HG03354 (cell line): ENCODE measurements around the gene ARNT2.

Experiments
- ATAC-seq: cut with Tn5 transposase; IDR thresholded peaks from one replicate; pipeline ENCODE4 v1.9.1; 2021; ENCODE audit warnings: mild to moderate bottlenecking; ENCODE audit not compliant: unreplicated experiment, poor library complexity, severe bottlenecking

The ARNT2 gene

DNA sequence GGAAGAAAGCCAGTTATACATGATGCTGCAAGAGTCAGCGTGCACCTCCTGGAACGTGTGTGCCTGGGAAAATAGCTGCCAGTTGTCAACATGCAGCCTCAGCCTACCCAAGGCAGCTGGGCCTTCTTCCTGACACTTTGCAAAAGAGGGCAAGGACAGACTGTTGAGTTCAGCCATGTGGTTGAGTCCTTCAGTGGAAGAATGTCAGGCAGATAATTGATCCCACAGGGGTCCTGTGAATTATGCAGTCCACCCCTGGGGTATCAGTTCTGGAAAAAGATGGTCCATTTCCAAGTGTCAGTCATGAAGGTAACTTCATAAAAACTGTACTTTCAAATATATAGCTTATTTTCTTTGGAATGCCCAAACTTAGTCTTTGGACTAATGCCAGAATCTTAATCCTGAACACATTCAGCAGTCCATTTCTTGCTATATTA is 79.6 kb downstream of the ARNT2 start:
- ATAC-seq = no peak

DNA sequence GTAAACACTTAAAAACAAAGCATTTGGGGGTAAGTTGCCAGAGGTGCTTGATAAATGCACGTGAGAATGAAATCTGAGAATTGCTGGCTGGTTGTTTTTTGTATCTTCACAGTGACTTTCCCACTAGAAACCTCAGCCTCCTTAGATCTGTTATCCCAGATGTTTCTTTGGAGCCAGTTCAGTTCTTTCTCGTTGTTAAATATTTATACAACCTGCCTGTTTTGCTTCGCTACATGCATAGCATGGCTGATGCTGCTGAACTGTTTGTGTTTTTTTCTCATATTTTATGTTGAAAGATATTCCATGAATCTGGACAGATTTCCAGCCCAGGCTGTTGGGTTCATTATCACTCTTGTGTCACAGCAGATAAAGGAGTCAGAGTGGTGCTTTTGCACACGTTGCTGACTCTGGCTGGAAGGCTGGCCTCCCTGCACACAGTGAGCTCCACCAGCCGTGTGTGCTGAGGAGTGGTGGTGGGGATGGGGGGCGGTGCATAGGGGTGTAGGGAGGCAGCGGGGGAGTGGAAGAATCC is 80.2 kb downstream of the ARNT2 start:
- ATAC-seq = no peak

DNA sequence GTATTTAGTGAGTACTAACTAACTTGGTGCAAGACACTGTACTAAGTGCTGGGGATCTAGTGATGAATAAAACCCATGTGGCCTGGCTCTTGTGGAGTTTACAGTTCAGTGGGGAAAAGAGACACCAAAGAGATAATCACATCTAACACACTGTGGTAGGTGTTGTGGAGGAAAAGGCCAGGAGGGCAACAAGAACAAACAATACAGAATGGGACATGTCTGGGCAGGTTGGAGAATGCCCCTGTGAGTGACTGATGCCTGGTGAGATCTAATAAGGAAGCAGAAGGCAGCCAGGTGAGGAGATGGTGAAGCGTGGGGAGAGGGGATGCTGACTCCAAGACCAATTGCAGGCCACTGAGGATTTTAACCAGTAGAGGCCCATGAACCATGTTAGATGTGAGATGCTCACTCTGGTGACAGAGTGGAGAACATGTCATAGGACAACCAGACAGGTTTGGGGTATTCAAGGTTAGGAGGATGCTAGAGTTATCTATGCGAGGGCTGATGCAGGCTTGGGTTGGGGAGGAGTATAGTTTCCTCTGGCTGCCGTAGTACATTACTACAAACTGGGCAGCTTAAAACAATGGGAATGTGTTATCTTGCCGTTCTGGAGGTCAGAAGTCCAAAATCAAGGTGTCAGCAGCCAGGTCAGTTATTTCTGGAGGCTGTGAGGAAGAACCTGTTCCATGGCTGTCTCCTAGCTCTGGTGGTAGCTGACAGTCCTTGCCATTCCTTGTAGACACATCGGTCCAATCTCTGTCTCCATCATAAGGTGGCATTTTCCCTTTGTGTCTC is 81.4 kb downstream of the ARNT2 start:
- no peak for ATAC-seq

DNA sequence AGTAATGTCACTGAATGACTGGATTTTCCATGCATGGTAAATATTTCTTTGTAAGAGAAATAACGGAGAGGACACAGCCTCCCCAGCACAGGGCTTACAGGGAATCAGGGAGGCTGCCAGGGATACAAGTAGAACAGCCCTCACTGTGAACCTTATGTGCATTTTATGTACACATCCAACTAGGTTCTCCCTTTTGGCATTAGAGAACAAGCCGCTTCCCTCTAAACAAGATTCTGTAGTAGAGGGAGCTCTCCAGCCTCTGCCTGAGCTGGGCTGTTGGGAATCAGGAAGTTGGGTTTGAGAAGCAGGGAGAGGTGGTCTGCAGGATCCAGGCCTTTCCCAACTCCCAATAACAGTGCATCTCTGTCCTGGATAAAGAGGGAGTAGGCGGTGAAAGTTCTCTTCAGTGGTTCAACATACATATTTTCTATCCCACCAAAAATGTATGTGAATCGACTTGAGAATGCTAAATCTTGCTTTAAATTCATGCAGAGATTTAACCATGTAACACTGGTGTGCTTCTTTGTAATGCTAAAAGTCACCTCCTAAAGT is 83.7 kb downstream of the ARNT2 start:
- no peak for ATAC-seq

DNA sequence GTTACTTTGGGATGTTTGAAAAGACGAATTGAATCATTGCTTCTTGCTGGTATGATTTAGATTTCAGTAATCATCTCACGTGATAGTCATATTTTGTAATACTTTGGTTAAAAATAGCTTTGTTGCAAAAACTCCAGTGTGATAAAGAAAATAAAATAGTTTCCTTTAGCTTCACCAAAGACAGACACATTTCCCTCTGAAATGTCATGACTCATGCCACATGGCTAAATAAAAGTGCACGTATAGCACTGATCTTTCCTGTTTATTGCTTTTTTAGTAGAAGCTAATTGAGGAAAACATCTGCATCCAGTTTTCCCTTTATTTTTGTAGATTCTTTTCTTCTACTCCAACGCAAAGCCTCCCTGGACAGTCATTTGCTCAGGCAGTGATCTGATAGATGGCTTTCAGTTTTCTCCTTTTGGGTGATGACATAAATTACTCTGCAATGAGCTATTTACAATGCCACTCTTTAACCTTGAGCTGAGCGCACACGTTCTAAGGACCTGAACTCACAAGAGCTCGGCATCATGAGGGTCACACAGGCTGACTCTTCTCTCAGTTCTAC is 84.9 kb downstream of the ARNT2 start:
- no peak for ATAC-seq

DNA sequence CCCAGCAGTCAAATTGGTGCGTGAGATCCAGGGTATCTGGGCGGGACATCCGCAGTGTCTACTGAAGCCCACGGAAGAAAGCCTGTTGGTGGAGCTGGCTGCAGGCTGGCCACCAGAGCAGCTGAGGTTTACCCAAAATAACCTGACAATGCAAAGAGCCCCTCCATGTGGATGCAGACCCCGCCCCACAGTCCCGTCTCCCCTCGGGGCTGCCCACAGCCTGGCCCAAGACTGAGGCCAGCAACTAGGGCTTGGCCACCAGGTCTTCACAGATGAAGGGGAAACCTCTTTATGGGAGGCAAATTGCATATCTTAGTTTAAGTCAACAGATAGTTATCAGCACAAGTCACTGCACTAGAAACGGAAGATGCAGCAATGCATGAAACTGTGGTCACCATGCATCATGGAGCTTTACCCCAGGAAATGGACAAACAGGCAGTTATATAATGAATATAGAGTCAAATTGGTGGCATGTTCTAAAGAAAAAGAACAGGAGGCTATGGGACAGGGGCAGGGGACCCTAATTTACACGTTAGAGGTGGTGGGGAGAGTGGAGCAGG is 86.3 kb downstream of the ARNT2 start:
- ATAC-seq = no peak

DNA sequence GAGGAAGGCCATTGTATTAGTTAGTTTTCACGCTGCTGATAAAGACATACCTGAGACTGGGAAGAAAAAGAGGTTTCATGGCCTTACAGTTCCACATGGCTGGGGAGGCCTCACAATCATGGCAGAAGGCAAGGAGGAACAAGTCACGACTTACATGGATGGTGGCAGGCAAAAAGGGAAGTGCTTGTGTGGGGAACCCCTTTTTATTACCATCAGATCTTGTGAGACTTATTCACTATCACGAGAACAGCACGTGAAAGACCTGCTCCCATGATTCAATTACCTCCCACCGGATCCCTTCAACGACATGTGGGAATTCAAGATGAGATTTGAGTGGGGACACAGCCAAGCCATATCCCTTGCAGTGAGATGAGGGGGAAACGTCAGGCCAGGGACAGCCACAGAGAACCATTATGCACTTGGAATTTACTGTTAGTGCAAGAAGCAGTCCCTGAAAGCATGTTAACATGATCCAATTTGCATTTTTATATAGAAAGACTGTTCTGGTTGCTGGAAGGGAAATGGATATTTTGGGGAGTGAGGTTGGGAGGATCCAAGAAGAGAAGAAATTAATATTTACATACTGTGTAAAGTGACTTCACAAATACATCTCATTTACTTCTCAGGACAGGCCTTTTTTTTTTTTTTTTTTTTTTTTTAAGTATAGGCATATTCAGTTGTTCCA is 87.1 kb downstream of the ARNT2 start:
- ATAC-seq = no peak

DNA sequence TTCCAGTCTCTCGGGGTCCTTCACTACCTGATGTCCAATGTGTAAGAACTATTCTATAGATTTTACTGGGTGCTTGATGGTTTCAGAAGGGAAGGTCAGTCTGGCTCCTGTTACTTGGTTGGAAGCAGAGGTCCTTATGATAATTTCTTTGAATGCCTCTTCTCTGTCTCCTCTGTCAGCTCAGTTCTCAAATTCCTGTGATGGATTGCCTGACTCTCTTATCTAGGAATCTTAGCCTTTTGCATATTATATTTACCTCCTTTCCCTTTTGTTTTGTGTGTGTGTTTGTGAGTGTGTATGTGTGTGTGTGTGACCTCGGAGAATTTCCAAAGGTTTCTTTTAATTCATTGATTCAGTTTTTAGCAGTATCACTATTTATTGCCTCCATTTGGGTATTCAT is 88.2 kb downstream of the ARNT2 start:
- no peak for ATAC-seq

DNA sequence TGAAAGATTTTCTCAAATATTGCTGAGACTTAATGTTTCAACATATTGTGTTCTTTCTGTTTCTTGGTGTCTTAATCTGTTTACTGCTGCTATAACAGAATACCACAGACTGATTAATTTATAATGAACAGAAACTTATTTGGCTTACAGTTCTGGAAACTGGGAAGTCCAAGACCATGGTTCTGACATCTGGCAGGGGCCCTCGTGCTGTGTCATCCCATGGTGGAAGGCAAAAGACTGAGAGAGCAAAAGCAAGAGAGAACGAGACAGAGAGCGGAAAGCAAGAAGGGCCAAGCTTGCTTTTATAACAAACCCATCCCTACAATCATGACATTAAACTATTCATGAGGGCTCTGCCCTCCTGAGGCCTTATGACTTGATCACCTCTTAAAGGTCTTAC is 88.7 kb downstream of the ARNT2 start:
- ATAC-seq = no peak

DNA sequence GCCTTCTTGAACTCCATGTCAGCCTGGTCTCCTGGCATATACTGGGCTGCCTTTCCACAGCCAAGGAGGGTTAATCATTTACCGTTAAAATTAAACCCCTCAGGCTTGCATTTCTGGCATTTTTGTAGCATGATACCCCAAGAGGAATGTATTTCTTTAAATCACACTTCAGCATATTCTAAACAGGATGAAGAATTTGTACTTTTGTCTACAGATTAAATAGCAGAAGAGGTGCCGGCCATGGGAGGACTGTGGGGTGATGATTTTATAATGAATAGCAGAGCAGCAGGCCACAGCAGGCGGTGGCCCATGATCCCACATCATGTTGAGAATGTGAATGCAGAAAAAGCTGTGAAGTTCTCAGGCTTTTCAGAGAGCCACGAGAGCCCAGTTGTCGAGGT is 90.2 kb downstream of the ARNT2 start:
- no peak for ATAC-seq

DNA sequence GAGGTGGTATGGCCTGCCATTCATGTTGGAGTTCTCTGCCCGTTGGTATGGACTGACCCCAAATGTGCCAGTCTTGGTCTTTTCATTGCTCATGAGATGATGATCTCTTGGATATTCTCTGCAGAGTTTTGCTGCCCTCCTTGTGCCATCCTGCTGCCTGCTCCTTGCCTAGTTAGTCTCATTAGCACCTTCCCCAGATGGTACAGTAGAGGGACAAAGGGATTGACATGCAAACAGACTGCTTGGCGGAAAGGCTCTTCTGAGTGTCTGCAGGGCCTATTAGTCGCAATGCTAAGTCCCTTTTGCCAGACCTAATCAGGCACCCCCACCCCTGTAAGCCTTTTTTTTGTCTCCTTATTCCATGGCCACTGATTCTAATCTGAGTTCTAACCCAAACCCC is 90.6 kb downstream of the ARNT2 start:
- no peak for ATAC-seq

DNA sequence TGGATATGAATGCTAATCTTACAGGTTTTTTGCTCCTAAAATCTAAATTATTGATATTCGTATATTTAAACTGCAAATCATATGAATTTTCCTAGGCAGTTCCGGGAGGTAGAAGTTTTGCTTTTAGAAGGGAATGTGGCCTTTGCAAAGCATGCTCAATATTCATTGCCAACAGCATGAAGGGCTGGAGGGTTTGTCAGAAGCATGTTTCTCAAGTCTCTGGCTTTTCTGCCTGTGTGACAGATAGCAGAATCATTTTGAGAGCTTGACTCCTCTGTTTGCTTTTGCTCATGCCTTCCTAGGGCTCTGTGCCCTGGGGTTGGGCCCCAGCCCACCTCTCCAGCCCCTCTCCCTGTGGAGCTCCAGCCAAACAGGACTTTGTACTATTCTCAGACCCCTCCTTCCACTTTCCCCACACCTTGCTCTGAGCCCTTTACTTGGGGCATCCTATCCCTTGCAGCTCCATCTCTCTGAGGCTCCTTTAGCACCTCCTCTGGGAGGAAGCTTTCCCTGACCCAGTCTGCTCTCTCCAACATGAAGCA is 91.3 kb downstream of the ARNT2 start:
- no peak for ATAC-seq

DNA sequence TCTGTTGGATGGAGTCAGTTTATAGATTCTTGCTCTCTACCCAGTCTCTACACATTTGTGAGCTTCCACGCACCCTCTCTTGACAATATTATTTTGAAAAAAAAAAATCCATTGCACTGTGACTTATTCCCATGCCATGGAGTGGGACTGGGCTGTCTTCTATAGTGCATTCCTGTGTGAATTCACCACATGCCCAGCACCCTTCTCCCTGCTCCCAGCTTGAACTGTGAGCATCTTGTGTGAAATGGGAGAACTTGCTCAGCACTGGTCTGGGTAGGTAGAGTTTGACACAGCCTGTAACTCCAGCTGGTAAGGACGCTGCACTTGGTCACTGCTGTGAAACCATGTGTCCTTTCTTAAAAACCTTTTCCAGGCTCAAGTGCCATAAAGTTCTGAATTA is 91.9 kb downstream of the ARNT2 start:
- ATAC-seq = no peak

DNA sequence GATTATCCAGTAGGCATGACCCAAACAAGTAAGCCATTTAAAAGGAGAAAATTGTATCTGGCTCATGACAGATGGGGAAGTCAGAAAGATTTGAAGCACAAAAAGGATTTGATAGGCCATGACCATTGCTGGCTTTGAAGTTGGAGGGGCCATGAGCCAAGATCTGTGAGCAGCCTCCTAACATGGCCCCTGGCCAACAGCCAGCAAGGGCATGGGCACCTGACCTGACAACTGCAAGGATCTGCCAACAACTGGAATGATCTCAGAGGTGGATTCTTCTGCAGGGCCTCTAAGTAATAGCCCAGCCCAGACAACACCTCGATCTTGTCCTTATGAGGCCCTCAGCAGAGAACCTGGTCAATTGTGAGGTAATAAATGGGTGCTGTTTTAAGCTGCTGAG is 93.0 kb downstream of the ARNT2 start:
- ATAC-seq = no peak

DNA sequence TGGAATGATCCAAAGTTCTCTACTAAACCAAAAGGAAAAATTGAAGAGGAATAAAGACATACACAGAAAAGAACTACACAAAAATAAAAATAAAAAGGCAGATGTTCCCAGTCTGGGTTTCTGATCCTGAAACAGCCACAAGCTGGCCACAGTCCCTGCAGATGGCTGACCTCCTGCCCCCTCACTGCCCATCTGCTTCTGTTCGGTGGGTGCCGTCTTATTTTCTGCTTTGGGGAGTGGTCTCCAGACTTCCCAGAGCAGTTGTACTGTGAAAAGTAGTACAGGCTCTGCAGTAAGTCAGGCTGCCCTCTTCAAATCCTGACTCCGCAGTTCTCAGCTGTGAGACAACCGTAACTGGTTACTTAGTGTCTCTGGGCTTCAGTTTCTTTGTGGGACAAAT is 94.5 kb downstream of the ARNT2 start:
- ATAC-seq = no peak

DNA sequence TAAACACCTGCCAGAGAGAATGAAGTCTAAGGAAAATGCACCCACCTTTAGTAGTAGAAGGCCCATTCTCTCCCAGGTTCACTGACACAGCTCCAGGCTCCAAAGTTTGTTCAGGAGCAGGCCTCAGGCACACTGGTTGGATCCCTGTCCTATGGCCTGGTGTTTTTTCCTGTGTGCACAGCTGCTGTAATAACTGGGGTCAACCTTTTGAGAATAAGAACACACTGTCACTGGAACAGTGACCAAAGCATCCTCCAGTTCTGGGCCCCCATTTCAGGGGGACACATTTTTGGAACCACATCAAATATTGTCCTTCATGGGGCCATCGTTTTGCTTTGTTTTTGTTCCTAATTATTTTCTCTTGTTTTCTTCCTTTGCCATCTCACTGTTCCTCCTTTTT is 95.8 kb downstream of the ARNT2 start:
- no peak for ATAC-seq

DNA sequence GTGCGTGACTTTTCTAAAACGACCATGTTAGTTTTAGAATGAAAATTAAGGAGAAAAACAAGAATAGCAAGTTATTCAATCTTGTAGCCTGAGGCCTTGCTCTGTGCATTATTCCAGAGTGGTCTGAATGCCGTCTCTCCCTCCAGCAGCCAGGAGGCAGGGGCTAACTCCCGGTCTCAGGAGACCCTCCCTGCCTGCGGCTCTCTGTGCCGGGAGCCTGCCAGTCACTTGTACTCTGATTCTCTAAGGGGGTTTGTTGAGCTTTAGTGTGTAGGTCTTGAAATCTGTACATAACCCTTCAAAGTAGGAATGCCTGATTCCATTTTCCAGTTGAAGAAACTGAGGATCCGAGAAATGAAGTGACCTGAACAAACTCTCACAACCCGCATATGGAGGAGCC is 97.3 kb downstream of the ARNT2 start:
- no peak for ATAC-seq

DNA sequence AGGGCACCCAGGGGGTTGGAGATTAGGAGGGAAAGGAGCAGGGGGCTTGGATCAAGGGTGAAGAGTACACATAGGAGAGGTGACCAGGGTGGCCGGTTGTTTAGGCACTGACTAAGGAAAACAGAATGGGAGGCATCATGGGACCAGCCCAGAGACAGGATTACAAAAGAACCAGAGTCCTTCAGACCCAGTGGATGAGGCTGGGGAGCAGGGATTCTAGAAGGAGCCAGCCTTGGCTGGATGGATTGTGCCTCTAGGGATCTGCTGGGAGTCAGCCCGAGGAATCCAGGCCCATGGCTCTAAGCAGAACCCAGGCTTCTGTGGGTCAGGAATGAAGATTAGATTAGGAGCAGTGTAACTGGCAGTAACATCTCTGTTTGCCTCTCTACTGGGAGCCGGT is 98.6 kb downstream of the ARNT2 start:
- no peak for ATAC-seq

DNA sequence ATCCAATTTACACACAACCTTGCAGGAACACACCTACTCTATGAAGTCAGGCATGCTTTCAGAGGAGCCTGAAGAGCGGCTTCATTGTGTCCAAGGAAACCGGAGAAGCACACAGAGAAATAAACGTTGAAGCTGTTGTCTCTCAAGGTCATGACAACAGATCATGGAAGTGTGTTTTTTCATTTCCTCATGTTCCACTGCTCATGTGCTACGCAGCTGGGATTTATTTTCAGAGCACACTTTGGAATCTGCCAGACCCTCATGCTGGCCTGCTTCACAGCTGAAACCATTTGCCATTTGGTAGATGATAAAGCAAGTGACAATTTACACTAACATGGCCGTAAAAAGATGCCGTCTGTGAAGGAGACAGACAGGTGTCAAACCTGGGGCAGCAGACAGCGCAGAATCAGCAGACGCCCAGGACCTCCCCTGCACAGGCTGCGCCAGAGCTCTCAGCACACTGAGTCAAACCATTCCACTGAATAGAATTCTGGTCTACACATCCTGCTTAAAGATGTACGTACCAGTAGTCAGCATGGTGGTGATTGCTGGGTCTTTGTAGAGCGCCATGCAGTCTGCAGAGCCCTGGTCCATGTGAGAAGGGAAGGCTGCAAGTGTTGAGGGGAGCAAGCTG is 99.3 kb downstream of the ARNT2 start:
- ATAC-seq = no peak

DNA sequence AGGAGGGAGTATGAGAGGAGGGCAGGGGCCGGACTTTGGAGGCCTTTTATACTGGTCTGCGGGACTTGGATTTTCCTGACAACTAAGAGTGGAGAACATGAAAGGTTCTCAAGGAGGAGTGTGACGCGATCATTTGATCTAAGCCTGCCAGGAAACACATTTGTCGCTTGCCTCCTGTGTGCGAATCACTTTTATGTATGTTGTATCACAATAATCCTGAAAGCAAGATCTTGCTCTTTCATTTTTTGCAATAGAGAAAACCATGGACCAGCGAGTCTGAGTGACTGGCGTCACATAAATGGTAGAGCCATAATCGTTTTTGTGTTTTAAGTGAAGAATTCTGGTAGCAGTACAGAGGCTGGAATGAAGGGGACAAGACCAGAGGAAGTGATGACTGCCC is 100.7 kb downstream of the ARNT2 start:
- ATAC-seq = no peak
